Activated CD4-positive, alpha-beta T cell treated with anti-CD3 and anti-CD28 coated beads, Interleukin-2, amount 50 U/mL, for 1 hour (primary cell): ENCODE results near the gene LEFTY1.

Experiments used
- DNase-seq: peaks from one replicate; pipeline ENCODE4 v3.0.0-alpha.2; 2020

LEFTY1 gene

DNA sequence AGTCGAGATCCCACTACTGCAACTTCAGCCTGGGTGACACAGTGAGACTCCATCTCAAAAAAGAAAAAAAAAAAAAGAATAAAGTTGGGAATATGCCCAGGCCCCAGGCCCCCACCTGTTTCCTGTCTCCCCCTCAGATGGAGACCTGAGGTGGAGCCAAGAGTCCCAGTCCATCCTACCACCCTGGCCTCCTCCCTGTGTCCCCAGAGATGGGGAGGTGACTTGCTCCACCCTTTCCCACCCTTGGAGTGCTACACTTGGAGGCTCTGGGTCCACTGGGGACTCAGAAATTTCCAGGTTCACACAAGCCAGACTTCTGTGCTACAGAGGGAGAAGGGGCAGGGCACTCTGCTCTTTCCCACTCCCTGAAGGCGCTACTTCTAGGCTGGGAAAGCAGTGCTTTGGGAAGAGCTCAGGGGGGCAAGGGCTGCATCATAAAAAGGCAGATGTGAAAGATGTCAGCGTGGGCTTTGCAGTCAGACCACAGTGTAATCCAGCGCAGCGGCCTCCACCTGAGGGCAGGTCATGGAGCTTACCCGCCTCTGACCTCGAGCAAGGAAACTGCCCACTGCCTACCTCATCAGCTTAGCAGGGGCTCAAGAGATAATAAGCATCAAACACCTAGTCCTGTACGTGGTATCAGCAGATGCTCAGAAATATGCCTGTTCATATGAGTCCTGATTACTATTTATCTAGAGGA, 20.2 kb downstream of the LEFTY1 start:
- no peak for DNase-seq

DNA sequence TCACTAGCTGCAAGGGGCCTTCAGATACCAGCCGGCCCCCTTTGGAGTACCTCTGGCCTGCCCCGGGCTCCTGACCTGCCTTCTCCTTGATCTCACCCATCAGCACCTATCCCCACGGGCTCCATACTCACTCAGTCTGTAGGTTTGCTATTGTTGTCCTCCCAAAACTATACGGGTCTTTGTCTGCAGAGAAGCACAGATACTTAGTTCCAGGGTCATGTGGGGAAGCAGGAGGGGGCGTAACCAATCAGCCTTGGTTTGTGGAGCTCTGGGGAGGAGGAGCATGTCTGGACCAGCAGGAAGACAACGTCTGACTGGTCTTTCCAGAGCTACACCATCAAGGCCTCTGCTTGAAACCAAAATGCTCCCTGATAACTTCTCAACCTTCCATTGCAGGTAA, 22.0 kb downstream of the LEFTY1 start:
- DNase-seq: no peak

DNA sequence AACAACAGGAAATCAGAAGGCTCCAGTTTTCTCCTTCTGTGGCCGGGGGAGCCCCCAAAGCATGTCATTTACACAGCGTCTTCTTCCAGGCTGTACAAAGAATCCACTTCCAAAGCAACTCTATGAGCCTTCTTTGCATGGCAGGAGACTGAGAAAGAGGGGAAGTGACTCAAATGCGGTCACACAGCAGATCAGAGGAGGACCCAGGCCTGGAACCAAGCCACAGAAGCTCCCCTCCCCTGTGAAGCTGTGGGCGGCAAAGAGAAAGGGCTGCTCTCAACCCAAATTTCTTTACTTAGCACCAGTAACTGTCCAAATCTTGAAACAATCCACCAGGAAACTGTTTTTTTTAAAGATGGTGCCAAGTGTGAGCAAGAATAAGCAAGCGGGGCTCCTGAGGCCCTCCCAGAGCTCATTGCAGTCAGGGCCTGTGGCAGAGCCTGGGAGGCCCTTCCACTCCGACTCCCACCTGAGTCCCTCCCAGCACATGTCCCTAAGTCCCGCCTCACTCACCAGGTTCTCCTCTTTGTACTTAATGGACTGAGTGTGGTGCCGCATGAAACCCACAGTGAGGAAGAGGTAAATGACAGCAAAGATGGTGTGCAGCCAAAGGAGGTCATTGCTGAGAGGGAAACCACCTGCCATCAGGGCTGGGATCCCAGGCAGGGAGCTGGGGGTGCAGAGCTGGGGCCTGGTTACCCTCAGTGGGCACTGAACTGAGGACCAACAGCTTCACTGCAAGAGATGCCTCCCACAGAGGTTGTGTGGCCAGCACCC, 22.7 kb downstream of the LEFTY1 start:
- DNase-seq: peak; percentile 66

DNA sequence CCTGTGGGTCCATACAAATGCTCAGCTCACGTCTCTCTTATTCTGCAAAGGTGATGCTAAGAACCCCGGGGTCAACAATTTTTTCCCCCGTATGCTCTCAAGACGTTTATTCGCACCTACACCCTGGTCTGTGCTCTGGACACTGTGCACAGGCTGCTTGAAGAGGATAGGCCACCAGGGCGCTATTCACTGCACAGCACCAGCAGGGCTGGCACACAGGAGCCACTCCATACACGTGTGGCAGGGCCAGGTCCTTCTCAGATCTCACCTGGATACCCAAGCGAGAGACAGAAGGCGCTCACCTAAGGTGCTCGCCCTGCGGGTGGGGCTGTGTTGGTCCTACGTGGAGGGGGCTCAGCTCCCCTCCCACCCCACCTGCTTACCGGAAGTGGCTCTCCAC, 23.4 kb downstream of the LEFTY1 start:
- no peak for DNase-seq

DNA sequence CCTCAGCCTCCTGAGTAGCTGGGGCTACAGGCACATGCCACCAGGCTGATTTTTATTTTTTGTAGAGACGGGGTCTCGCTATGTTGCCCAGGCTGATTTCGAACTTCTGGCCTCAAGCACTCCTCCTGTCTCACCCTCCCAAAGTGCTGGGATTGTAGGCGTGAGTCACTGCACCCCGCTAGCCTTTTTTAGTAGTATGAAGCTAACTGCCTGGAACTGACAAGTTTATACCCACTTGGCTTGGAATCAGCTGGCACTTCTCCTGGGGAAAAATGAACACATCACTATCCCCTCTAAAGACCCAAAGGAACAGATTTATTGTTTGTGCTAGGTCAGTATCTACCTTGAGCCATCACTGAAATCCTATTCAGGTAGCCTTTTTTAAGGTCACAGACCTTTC, 25.8 kb downstream of the LEFTY1 start:
- no peak for DNase-seq

DNA sequence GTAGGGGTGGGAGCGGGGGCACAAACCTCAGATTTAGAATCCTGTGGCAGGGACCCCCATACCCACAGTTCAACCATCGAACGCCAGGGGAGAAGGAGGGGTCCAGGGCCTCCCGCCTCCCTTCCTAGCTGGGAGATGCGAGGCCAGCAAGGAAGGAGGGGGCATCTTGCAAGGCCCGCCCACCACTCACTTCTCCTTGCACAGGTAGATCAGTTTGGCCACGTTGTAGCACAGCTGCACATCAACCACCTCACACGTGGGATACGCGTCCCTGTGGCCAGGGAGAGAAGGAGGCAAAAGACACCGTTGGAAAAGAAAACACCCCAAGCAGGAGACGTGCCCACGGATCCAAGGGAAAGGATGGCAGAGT, 26.4 kb downstream of the LEFTY1 start:
- no peak for DNase-seq

DNA sequence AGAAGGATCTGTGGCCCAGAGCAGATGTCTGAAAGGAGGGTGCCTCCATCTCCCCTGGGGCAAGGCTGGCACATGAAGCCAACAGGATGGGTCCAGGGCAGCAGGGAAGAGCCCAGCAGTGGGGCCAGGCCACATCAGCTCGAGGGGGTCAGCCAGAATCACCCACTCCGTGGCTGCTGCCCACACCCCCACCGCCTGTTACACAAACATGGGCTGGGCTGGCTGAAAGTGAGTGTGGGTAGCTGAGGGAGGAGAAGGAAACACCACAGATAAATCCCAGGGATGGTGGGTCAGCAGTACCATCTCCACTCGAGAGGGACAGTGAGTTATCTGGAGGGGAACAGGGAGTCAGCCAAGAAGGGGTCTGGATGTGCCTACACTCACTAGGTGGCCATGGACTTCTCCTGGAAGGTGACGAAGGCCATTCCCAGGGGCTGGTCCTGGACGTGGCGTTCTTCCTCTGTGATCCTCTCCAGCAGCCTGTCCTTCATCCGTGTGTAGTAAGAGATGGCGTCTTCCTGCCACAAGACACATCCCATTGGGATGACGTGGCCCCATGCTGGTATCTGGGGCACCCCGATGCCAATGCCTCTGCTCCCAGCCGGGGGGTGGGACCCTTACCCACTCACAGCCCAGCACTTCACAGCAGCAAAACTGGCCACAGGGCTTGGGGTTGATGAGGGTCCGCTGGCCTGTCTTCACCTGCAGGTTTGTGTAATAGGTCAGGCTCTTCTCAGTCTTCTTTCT, 26.9 kb downstream of the LEFTY1 start:
- no peak for DNase-seq

DNA sequence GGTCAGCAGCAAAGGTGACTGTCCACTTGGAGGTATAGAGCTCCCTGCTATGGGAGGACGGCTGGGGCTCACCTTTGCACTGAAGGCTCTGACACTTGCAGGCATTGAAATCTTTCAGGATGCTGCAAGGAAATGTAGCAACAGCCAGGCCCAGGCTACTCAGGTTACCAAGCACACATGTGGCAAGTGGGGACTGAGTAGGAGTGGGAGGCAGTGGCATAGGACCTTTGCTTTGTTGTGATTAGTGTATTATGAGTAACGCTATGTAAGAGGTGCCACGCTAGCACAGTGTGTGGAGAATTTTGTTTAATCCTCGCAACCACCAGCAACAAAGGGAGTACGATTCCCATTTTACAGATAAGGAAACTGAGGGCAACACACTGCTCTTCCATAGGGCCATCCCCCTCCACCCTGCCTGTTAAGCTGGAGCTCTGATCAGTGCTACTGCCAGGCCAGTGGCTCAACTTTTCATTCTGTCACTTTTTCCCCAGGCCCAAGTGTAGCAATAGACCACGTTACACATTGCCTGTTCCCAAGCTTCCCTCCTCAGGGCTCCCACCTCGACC, 28.0 kb downstream of the LEFTY1 start:
- no peak for DNase-seq

DNA sequence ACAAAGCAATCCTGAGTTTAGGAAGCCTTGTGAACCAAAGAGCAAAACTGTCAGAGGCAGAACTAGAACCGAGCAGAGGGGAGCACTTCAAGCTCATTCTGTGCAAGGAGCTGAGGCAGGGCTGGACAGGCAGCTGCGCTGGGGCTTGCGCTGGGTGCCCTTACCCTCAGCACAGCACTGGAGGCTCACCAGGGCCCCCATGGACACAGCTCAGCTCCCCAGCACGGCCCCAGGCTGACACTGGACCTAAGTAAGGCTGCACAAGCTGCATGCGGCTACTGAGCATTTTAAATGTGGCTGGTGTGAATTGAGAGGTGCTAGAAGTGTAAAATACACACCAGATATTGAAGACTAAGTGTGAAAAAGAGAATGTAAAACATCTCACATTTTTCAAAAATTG, 28.8 kb downstream of the LEFTY1 start:
- no peak for DNase-seq

DNA sequence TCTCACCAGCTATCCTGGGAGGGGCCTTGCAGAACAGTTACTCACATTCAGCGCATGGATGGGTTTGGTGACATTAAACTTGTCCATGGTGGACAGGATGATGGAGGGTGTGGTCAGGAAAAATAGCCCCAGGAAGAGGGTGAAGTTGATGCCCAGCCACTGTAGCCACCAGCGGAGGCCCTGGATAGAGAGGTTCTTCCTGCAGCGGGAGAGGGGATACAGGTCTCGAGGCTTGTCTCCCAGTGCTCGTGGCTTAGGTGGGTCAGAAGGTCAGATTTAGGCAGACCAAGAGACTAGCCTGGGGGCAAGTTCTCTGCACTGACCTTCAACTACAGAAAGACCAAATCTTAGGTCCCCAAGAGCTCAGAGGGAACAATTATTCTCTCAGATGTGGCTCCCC, 29.8 kb downstream of the LEFTY1 start:
- no peak for DNase-seq

DNA sequence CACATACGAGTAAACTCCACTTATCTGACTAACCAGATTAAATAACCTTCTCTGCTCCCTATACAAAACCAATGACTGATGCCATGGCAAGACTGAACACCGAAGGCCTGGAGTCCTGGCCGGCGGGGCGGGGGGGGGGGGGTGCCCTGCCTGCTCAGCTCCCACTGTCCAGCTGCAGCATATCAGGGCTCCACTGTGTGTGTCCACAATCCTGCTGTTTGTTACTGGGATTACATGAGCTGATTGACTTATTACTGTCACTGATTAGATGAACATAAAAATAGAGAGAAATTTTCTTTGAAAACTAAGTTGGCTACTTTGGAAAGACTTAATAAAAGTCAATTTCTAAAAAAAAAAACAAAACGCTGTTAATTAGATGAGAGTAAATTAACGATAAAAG, 31.7 kb downstream of the LEFTY1 start:
- DNase-seq: no peak

DNA sequence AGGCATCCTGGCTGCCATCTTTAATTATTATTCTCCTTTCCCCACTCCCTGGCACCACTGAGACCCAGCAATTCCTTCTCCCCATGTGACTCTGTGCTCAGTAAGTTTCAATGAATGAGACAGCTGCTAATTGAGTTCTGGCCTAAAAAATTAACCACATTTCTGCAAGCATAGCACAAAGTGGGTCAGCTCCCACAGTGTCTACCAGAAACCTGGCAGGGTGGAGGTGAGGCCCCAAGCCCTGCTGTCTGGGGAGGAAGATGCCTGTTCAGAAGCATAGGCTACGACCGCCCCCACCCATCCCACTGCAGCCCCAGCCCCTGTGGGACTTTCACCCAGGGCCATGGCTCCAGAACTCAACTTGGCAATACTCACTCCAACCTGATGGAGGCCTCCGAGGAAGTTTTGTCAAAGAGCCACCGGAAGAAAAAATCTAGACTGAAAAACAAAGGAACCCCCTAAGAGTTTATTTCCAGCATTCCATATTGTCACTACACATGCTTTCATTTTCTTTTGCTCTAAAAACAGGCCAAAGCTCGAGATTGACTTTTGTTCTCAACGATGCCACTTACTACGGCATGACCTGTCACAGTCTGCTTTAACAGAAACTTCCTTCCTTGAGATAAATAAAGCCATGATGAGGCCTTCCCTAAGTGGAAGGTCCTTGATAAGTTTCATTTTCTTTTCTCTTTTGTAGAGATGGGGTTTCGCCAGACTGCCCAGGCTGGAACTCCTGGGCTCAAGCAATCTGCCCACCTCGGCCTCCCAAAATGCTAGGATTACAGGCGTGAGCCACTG, 33.2 kb downstream of the LEFTY1 start:
- DNase-seq: no peak

DNA sequence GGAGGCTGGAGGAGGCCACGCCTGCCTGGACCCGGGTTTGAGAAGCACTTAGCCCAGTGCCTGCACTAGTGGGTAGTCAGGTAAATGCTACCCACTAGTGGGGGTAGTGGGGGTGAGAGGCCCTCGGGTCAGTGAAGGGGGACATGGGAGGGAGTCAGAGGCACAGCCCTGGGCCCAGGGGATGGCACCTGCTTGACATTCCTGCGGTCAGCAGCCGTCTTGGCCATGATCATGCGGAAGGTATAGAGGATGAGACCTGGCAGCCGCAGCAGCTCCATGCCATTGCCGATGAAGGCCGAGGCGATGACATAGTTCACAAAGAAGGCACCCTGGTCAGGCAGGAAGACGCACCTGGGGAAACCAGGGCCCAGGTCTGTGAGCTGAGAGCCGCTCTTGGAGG, 35.5 kb downstream of the LEFTY1 start:
- no peak for DNase-seq

DNA sequence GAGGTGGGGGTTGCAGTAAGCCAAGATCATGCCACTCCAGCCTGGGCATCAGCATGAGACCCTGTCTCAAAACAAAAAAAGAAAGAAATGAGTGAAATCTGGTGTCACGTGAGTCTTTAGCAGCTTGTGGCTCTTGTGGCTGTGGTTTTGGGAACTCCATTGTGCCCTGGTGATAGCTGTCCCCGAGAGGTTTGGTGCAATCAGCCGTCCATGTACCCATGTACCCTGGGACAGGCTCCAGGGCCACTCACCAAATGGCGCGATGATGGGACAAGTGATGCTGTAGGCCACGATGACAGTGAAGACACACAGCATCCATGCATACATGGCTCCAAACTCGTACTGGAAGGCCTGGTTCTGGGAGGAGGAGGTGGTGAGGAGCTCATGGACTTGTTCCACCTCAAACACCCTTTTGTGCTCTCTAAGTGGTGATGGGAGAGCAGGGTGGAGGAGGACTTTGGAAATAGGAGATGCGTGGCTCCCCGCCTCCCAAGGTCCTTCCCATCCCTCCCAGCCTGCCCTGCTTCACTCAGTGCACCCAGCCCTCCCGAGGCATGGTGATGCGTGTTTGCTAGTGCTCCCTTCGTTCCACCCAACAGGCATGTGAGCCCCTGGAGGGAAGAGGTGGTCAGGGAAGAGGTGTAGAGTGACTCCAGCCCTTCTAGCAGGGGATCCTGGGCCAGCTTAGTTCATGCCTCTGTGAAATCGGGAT, 36.4 kb downstream of the LEFTY1 start:
- DNase-seq: no peak

DNA sequence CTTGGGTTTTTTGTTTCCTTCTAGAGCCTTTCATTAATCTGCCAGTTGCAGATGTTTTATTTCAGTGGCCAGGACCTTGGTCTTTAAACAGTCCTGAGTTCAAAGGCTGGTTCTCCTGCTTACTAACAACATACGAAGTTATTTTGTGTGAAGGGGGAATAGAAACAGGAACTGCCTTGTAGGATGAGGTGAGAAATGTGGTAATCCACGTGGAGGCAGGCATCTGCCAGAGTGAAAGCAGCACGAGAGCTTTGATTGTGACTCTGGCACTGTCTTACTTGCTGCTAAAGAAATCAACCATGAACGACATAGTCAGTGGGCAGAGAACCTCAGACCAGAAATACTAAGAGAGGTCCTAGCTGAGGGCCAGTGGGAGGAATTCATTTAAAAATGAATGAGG, 37.1 kb downstream of the LEFTY1 start:
- DNase-seq: no peak

DNA sequence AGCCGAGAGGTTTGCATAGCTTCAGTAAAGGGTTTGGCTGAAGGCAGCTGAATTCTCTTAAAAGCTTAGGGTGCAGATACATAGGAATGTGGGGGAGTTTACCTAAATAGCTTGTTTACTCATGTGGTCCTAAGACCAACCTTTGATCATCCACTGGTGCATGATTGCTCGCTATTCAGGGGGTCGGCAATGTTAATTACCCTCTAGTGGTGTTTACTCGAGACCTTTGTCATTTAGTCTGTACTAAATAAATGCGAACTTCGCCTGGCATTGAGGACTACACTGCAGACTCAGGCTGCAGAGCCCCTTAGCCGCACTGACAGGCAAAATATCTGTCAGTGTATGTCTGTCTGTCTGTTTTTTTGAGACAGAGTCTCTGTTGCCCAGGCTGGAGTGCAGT, 38.6 kb downstream of the LEFTY1 start:
- no peak for DNase-seq

DNA sequence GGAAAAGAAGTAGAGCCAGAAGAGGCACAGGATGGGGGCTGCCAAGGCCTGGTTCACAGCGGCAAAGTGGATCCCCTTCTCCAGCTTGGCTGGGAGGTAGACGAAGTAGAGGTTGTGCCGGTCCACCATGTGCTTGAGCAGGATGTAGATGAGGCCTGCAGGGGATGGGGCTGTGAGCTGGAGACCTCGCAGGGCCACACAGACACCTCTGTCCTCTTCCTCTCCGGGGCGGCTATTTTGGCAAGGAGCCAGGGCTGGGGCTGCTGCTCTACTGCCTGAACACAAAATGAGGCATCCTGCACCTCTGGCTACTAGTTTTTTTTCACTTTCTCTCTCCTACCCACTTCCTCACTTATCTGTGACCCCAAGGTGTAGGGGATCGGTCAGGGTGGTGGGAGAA, 39.0 kb downstream of the LEFTY1 start:
- no peak for DNase-seq

DNA sequence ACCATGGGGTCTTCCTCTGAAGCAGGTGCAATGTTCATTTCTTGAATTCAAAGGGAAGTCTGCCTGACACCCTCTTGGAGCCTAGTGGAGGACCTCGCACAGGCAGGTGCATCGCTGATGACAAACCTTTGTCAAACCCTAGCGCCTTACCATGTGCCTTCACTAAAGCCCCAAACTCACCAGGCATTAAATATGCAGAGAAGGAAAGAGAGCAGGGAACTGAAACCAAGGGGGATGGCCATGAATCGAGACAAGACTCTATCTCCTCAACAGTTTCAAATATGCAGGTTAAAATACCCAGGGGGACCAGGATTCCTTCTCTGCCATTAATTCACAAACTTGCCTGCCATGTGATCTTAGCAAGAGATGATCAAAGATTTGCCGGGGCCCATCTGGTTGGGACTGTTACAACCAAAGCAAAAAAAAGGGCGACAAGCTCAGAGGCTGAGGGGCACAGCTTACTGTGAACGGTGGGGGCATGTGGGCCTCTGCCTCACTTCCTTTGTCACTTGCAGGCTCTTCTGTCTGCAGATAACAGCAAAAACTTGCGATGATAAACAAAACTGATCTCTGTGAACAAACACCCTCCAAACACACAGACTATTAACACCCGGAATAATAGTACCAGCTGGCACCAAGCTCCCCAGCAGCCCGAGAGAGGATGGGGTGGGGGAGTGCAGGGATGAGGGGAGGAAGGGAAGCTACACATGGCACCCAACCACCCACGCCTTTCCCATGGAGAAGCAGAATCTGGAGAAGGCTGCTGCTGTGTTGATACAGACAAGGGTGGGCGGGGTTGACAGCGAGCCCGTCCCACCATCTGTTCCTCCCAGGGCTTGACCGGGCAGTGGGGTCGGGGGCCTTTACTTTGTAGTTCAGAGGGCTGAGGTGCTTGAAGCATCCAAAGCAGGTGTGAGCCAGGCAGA, 40.7 kb downstream of the LEFTY1 start:
- no peak for DNase-seq

DNA sequence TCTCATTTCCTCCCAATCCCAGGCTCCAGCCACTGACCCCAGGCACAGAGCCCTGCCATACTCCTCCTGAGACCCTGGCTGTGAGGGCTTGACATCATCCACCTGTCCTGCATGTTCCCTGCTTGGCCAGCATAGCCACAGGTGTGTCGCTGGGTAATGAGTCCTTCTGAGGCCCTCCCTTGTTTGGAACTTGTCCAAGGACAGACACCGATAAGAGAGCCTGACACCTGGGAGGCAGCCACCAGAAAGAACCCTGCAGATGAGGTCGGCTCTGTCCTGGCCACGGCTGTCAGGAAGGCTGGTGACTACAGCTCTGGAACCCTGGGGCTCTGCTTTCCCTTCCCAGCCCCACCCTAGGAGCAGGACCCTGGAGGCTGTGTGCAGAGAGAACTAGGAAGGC, 41.3 kb downstream of the LEFTY1 start:
- no peak for DNase-seq

DNA sequence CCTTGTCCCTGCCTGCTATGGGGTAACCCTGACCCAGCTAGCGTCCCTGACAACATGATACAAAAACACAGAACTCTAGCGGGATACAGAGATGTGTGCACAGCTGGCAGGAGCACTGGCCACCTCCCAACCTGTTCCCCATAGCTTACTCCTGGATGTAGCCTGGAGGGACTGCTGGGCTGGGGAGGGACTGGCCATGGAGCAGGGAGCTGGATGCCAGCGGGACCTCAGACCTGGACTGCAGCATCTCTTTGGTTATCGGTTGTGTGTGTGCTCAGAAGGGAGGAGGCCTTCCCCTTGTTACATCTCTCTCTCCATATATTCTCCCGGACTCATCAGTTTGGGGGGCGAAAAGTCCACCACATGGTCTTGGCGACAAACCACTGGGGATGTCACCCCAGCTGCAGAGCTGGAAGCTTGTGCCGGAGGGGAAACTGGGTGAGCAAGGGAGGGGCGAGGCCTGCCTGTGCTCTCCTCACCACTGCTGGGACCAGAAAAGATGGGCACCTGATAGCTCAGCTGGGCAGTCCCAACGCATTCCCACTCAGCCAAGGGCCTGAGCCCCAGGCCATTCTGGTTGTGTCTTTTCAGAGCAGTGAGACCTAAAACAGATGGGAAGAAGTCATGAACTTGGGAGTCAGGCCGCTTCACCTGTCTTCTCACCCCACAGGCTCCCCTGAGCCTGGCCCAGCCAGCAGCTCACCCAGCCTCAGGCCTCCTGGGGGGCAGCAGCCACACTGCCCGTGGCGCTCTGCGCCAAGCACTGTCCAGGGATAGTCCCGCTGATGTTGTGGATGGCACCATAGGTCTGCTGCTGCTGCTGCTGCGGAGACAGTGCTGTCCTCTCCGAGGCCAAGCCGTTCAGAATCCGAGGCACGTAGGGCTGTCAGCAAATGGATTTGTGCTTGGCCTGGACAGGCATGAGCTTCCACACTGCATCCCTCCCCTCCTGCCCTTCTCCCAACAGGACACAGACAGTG, 42.3 kb downstream of the LEFTY1 start:
- no peak for DNase-seq
